H1 (cell line): ENCODE measurements around the gene ROR1. TPM values are rescaled to one million over a fixed set of nuclear protein-coding genes. Genes with fewer than 3 reads are reported as not detected.

Source experiments
- BCL11A ChIP-seq, 2 experiments: IDR thresholded peaks; one replicate each; pipeline ENCODE4 v1.6.1; 2011; ENCODE audit warnings: low read depth in 2 of 2, low read length in 2 of 2, mild to moderate bottlenecking in 2 of 2
- CTCF ChIP-seq, 3 experiments: IDR thresholded peaks; 1 replicate in 2 of 3; 2 replicates in 1 of 3; pipeline versions ENCODE4 v1.5.1 to v1.6.1; 2011; ENCODE audit warnings: low read length in 3 of 3, mild to moderate bottlenecking in 3 of 3, inconsistent platforms in 2 of 3, low read depth in 1 of 3, moderate library complexity in 1 of 3; ENCODE audit not compliant: insufficient read depth in 1 of 3; ENCODE audit errors: control extremely low read depth in 1 of 3
- KDM1A ChIP-seq: fragments of 200-600, 300-600 bp; sonication (generic); IDR thresholded peaks from 2 replicates; pipeline ENCODE4 v1.7.1; 2016; ENCODE audit warnings: mild to moderate bottlenecking, low read length, borderline replicate concordance
- SAP30 ChIP-seq: fragments of 300-600 bp; sonication (generic); IDR thresholded peaks from 2 replicates; pipeline ENCODE4 v1.7.1; 2012; ENCODE audit warnings: low read length, moderate library complexity, mild to moderate bottlenecking, inconsistent platforms; ENCODE audit not compliant: insufficient read depth, insufficient replicate concordance
- SP4 ChIP-seq: IDR thresholded peaks from 2 replicates; pipeline ENCODE4 v1.6.1; 2012; ENCODE audit warnings: low read length, inconsistent platforms
- TAF7 ChIP-seq: optimal IDR thresholded peaks from 2 replicates; pipeline ENCODE3; 2011; ENCODE audit warnings: low read depth, mild to moderate bottlenecking, inconsistent platforms, low read length, moderate library complexity, borderline replicate concordance
- polyA plus RNA-seq, 7 experiments: library from polyadenylated mRNA; depleted of rRNA in 3 of 7; stranded (reverse) in 5 of 7; unstranded in 2 of 7; fragments of >200 nt in 5 of 7; fragments of 200-250 nt in 2 of 7; gene quantifications; 1 replicate in 5 of 7; 2 replicates in 1 of 7; 4 replicates in 1 of 7; pipeline versions ENCODE4 v1.2.1 to v1.2.3, GENCODE V29; 2011 to 2013; ENCODE audit warnings: missing spikeins in 2 of 7, mixed read lengths in 2 of 7
- total RNA-seq: library from RNA; stranded (reverse); fragmentation: NEBNext Ultra II Directional; extraction: Animal tissue kit (Norgen Biotek cat#: 25700); gene quantifications from 2 replicates; pipeline ENCODE4 v1.2.1, GENCODE V29; 2021

ROR1 gene
- total and polyA plus RNA-seq, 2 of the 8 experiments (the other 6 are each of a cell fraction or from before 2014, with no cell fraction given): 33.6 to 73.6 TPM

DNA sequence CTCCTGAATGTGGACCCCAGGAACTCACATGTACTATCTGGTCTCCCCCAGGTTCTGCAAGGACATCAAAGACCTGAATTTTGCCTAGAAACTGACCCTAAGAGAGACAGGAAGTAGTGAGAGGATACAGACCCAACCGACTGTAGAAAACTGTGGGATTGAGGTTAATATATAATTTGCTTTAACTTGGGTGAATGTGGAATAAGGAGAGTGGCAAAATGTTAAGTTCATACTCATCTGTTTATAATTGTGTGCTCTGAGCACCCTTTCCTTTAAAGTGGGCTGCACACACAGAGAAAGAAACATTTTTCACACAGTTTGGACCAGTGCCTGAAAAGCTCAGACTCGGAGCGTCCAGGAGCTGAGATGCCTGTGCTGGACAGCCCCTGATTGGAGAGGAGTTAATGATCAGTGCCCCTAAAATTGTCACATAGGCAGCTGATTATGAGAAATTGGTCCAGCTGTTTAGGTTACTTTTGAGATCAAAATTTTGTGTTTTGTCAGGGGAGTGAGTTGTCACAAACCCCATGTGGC is 37.2 kb downstream of the ROR1 start (continued):
- TF ChIP-seq CTCF (IDR thresholded peaks at IDR 0.05; ENCODE audit: control extremely low read depth in 1 of 3, insufficient read depth in 1 of 3, low read depth in 1 of 3, low read length in 3 of 3) (no peak), BCL11A (IDR thresholded peaks at IDR 0.05; ENCODE audit: low read depth in 2 of 2, low read length in 2 of 2) (no peak), TAF7 (no peak), SAP30 (no peak), SP4 (no peak), KDM1A (no peak)
